NAMALWA (cell line): ENCODE results near the gene PXT1.

Experiments used
- DNase-seq: peaks from one replicate; pipeline ENCODE4 v3.0.0-alpha.2; 2015; ENCODE audit warnings: low spot score

The PXT1 gene

GRCh38 chr6:36387440-36388303, 55.0 kb downstream of the PXT1 start, which contains the start of gene ETV7:
TSS of gene ETV7 (minus strand) at chr6:36387669. CDS start at chr6:36387541, 128 bp downstream.
- no peak for DNase-seq

GRCh38 chr6:36386495-36387439, 55.9 kb downstream of the PXT1 start:
- no peak for DNase-seq

DNA sequence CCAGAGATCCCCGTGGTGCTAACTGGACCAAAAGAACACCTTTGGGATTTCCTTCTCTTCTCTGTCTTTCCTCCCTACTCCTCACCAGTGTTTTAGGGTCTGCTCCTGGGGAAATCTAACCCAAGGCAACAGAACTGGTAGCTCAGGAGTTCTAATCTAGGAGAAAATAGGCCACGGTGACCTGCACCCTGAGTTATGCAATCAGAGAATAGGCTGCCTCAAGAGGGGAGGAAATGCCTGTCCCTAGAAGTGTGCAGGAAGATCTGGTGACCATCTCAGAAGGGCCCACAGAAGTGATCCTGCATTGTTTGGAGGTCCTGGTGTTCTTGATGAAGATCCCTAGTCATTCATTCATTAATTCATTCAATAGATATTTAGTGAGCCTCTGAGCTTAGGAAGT, 58.6 kb downstream of the PXT1 start:
- no peak for DNase-seq

DNA sequence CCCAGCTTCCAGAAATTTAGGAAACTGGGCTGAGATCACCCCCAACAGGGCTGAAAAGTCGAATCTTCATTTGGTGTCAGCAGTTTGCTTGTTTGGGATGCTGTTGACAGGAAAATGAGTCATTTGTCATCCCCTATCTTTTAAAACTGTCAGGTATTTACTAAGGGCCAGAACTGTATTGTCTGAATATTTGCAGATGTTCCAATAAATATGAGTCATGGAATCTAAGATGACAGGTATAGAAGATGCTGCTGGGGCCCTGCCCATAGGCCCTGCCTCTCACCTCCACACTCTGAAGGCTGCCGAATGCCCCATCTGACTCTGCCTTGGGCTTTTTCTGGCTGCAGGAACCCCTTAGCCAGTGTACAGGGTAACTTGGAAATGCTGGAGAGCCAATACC, 59.0 kb downstream of the PXT1 start:
- DNase-seq = no peak

GRCh38 chr6:36382976-36383375, 59.7 kb downstream of the PXT1 start:
- DNase-seq = no peak

GRCh38 chr6:36381502-36382389, 60.9 kb downstream of the PXT1 start:
- no peak for DNase-seq

- no peak for DNase-seq
Measured at GRCh38 chr6:36380166-36380565, 62.5 kb downstream of the PXT1 start.

GRCh38 chr6:36378936-36379335, 63.7 kb downstream of the PXT1 start:
- no peak for DNase-seq

DNA sequence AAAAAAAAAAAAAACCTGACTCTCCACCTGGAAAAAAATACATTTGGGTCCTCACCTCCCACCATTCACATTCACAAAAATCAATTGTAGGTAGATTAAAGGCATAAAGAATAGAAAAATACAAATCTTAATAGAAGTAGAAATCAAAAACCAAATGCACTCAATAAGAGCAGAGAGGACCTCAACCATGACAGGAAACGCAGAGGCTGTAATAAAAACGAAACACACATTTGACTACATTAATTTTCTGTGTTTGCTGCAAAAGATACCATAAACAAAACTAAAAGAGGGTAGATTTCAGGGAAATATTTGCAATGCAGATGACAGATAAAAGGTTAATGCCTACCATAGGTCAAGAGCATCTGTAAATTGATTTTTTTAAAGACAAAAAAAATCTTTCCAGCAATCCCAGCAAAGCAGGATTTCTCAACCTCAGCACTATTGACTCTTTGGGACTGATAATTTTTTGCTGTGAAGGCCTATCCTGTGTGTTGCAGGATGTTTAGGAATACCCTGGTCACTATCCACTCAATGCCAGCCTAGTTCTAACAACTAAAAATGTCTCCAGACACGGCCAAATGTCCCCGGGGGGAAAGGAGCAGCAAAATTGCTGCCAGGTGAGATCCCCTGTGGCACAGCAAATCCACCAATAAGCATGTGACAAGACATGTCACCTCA, 64.3 kb downstream of the PXT1 start:
- DNase-seq = no peak

DNA sequence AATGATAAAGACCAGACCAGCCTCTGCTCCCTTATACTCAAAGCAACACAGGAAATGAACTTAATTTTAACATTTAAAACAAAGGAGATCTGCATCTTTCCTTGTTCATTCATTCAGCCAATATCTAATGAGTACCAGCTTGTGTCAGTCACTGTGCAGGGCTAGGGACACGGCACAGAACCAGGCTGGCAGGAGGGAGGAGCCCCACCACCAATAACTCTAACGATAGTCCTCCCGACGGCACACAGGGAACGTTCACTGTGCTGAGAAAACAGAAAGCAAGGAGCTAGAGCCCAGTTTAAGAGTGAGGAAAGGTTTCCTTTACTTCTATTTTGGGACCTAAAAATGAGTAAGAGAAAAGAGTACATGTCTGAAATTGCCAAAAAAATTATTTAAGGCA, 65.1 kb downstream of the PXT1 start:
- DNase-seq = no peak

DNA sequence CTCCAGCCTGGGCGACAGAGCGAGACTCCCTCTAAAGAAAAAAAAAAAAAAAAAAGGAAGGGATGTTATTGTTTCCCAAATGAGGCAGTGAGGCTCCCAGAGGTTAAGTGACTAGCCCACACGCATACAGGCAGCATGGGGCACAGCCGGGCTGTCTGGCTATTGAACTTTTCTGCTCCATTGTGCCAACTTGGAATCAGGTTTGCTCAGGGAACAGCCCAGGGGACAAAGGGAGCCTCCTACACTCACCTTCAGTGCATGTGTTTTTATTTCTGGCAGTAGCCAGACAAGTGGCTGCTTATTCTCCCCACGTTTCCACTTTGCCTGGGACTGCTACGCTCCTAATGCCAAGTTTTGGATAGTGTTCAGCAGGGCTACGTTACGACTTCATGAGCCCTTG, 65.9 kb downstream of the PXT1 start:
- no peak for DNase-seq

- DNase-seq = no peak
Measured at GRCh38 chr6:36376183-36376582, 66.5 kb downstream of the PXT1 start.

- no peak for DNase-seq
Measured at GRCh38 chr6:36375644-36376155, 67.0 kb downstream of the PXT1 start.

- DNase-seq = no peak
Measured at GRCh38 chr6:36374972-36375371, 67.7 kb downstream of the PXT1 start.

DNA sequence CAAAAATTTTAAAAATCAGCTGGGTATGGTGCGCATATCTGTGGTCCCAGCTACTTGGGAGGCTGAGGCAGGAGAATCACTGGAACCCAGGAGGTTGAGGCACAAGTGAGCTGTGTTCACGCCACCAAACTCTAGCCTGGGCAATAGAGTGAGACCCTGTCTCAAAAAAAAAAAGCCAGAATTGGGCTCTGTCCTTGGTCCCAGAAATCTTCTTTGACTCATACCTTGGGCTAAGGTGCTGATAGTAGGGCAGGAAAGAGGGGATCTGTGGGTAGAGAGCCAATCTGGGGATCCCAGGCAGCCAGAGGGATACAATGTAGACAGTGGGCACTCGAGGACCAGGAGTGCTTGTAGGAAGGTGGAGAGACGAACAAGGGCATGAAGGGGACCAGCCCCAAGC, 68.5 kb downstream of the PXT1 start:
- no peak for DNase-seq

GRCh38 chr6:36373368-36374019, 69.2 kb downstream of the PXT1 start:
- DNase-seq = no peak

- no peak for DNase-seq
Measured at GRCh38 chr6:36372088-36372487, 70.6 kb downstream of the PXT1 start.

GRCh38 chr6:36371211-36371610, 71.4 kb downstream of the PXT1 start:
- no peak for DNase-seq

DNA sequence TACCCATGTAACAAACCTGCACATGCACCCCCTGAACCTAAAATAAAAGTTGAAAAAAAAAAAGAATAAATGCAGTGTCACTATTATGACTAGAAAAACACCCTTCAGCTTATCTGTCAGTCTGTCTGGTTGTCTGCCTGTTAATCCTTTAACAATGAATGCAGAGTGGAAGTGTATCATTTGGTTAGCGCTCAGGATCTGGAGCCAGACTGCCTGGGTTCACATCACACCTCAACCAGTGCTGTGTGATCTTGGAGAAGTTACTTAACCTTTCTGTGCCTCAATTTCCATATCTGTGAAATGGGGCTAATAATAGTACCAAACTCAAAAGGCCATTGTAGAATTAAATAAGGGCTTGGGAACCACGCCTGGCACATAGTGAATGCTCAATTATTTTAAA, 72.0 kb downstream of the PXT1 start:
- no peak for DNase-seq
